Neural cell (in vitro differentiated cells): ENCODE results near the gene PNPLA2. TPM values are rescaled to one million over a fixed set of nuclear protein-coding genes. Genes with fewer than 3 reads are reported as not detected.

ENCODE experiments used
- H2AFZ ChIP-seq: fragments of 200-600, 300-800 bp; sonication (generic), shearing (Covaris generic); 2 replicates; pipeline ENCODE4 v1.6.0; 2014; ENCODE audit warnings: low read depth, mild to moderate bottlenecking, antibody characterized with exemption, low read length, moderate library complexity
- H3F3A ChIP-seq: fragments of 200-600 bp; shearing (Covaris generic); 2 replicates; pipeline ENCODE4 v1.6.1; 2016; ENCODE audit warnings: mild to moderate bottlenecking, moderate library complexity, mixed read lengths, antibody characterized with exemption, low read length; ENCODE audit not compliant: insufficient read depth, poor library complexity, severe bottlenecking
- H3K27ac ChIP-seq: fragments of 200-600, 300-800 bp; sonication (generic), shearing (Covaris generic); 2 replicates; pipeline ENCODE4 v1.5.1; 2014; ENCODE audit warnings: mild to moderate bottlenecking, low read length, moderate library complexity
- H3K27me3 ChIP-seq: fragments of 300-800, 200-600 bp; sonication (generic), shearing (Covaris generic); 2 replicates; pipeline ENCODE4 v1.6.0; 2014; ENCODE audit warnings: mild to moderate bottlenecking, low read depth, low read length, moderate library complexity; ENCODE audit not compliant: insufficient read depth
- H3K36me3 ChIP-seq: fragments of 300-800, 200-600 bp; sonication (generic), shearing (Covaris generic); 2 replicates; pipeline ENCODE4 v1.5.1; 2014; ENCODE audit warnings: mild to moderate bottlenecking, antibody characterized with exemption, low read length, moderate library complexity; ENCODE audit not compliant: insufficient read depth
- H3K4me2 ChIP-seq: fragments of 300-800, 200-600 bp; sonication (generic), shearing (Covaris generic); 2 replicates; pipeline ENCODE4 v1.6.0; 2014; ENCODE audit warnings: mild to moderate bottlenecking, low read length
- H3K4me3 ChIP-seq: fragments of 300-800, 200-600 bp; sonication (generic), shearing (Covaris generic); 2 replicates; pipeline ENCODE4 v1.5.1; 2014; ENCODE audit warnings: mild to moderate bottlenecking, low read length, moderate library complexity
- H3K79me2 ChIP-seq: fragments of 200-600 bp; shearing (Covaris generic); replicated peaks from 2 replicates; pipeline ENCODE4 v1.6.0; 2014; ENCODE audit warnings: mild to moderate bottlenecking, low read length, moderate library complexity; ENCODE audit not compliant: insufficient read depth
- H3K9ac ChIP-seq: fragments of 300-800, 200-600 bp; sonication (generic), shearing (Covaris generic); 2 replicates; pipeline ENCODE4 v1.6.1; 2016; ENCODE audit warnings: mild to moderate bottlenecking, low read length, mixed read lengths
- H3K9me2 ChIP-seq: fragments of 200-600 bp; shearing (Covaris generic); 2 replicates; pipeline ENCODE4 v1.6.1; 2016; ENCODE audit warnings: mild to moderate bottlenecking, low read length, mixed read lengths; ENCODE audit not compliant: insufficient read depth
- H3K9me3 ChIP-seq: fragments of 200-600, 300-800 bp; sonication (generic), shearing (Covaris generic); 2 replicates; pipeline ENCODE4 v1.6.1; 2016; ENCODE audit warnings: mild to moderate bottlenecking, mixed run types, low read length, moderate library complexity, mixed read lengths
- H4K20me1 ChIP-seq: fragments of 200-600 bp; shearing (Covaris generic); 2 replicates; pipeline ENCODE4 v1.6.1; 2016; ENCODE audit warnings: mild to moderate bottlenecking, mixed run types; ENCODE audit not compliant: insufficient read depth
- CTCF ChIP-seq: fragments of 450-650 bp; IDR thresholded peaks from 2 replicates; pipeline ENCODE4 v1.5.1; 2014; ENCODE audit warnings: antibody characterized with exemption, mild to moderate bottlenecking, moderate library complexity; ENCODE audit not compliant: poor library complexity, severe bottlenecking
- EP300 ChIP-seq: fragments of 450-650 bp; conservative IDR thresholded peaks from 2 replicates; pipeline ENCODE4 v1.6.1; 2014; ENCODE audit warnings: antibody characterized with exemption, mild to moderate bottlenecking, moderate library complexity; ENCODE audit not compliant: poor library complexity, severe bottlenecking
- EZH2 ChIP-seq: fragments of 200-600, 300-800 bp; shearing (Covaris generic), sonication (generic); IDR thresholded peaks from 2 replicates; pipeline ENCODE4 v1.6.1; 2014; ENCODE audit warnings: antibody characterized with exemption, low read length, borderline replicate concordance, mild to moderate bottlenecking; ENCODE audit not compliant: insufficient read depth, poor library complexity, severe bottlenecking
- MXI1 ChIP-seq: fragments of 450-650 bp; conservative IDR thresholded peaks from 2 replicates; pipeline ENCODE4 v1.6.1; 2014; ENCODE audit warnings: antibody characterized with exemption, mild to moderate bottlenecking; ENCODE audit not compliant: poor library complexity, severe bottlenecking
- POLR2AphosphoS5 ChIP-seq: IDR thresholded peaks from 2 replicates; pipeline ENCODE4 v1.6.1; 2012
- RAD21 ChIP-seq: fragments of 450-650 bp; conservative IDR thresholded peaks from 2 replicates; pipeline ENCODE4 v1.6.1; 2014; ENCODE audit warnings: antibody characterized with exemption, mild to moderate bottlenecking, moderate library complexity
- REST ChIP-seq: IDR thresholded peaks from 2 replicates; pipeline ENCODE4 v1.6.1; 2012; ENCODE audit warnings: borderline replicate concordance
- SMC3 ChIP-seq: fragments of 450-650 bp; conservative IDR thresholded peaks from 2 replicates; pipeline ENCODE4 v1.6.1; 2014; ENCODE audit warnings: antibody characterized with exemption, mild to moderate bottlenecking, moderate library complexity; ENCODE audit not compliant: poor library complexity
- TAF1 ChIP-seq: IDR thresholded peaks from 2 replicates; pipeline ENCODE4 v1.6.1; 2012; ENCODE audit warnings: low read depth
- polyA plus RNA-seq: library from polyadenylated mRNA; depleted of rRNA; stranded (reverse); fragments of >200 nt; gene quantifications from 2 replicates; pipeline ENCODE4 v1.2.3, GENCODE V29; 2014

PNPLA2 gene
- polyA plus RNA-seq, 1 donor from 2014 or later = 7.8 TPM

- Histone ChIP-seq H3K9ac (no peak overlapping the region), H2AFZ (no peak overlapping the region), H3K36me3 (no peaks in the 10 kb centered on the region), H3K9me3 (no peaks in the 10 kb centered on the region), H3K4me2 (no peak overlapping the region), H3K79me2 (peaks cover 17% of the 10 kb centered on the region), H4K20me1 (no peaks in the 10 kb centered on the region), H3K4me3 (no peak overlapping the region), H3K9me2 (no peaks in the 10 kb centered on the region), H3F3A (no peaks in the 10 kb centered on the region), H3K27ac (no peak overlapping the region), H3K27me3 (no peaks in the 10 kb centered on the region)
- TF ChIP-seq EZH2 (no peak), RAD21 (no peak), POLR2AphosphoS5 (no peak), CTCF (no peak), REST (no peak), SMC3 (no peak), MXI1 (no peak), EP300 (no peak), TAF1 (no peak)
These were observed 5.1 kb upstream of the PNPLA2 start for GRCh38 chr11:813456-814096.

GRCh38 chr11:815675-816432 lies 2.9 kb upstream of the PNPLA2 start:
- Histone ChIP-seq H3K4me3 (no peak overlapping the region), H3K9me2 (no peaks in the 10 kb centered on the region), H4K20me1 (no peaks in the 10 kb centered on the region), H3K36me3 (no peaks in the 10 kb centered on the region), H3K27me3 (no peaks in the 10 kb centered on the region), H3K9me3 (no peaks in the 10 kb centered on the region), H3K79me2 (peaks cover 8% of the 10 kb centered on the region), H2AFZ (no peak overlapping the region), H3F3A (no peaks in the 10 kb centered on the region), H3K9ac (no peak overlapping the region), H3K27ac (no peak overlapping the region), H3K4me2 (no peak overlapping the region)
- TF ChIP-seq EP300 (no peak), REST (no peak), RAD21 (no peak), TAF1 (no peak), SMC3 (no peak), CTCF (no peak)
